Endothelial cell of umbilical vein (primary cell): ENCODE data around the gene CTAGE9. TPM values are rescaled to one million over a fixed set of nuclear protein-coding genes. Genes with fewer than 3 reads are reported as not detected.

Source experiments
- BruUV-seq: library from RNA; stranded (reverse); fragments of 400-500 nt; replicated peaks from 2 replicates; lab custom pipeline; 2021; lab: Mats Ljungman, UMichigan
- CTCF ChIA-PET: fragments of 300-600, 350-600 bp; sonication (Branson Sonifier 250); formaldehyde crosslinking; loops from one replicate; lab custom pipeline; 2021; ENCODE audit warnings: antibody characterized with exemption, inconsistent platforms; lab: Charles Lee
- POLR2A ChIA-PET: fragments of 300-600, 350-600 bp; sonication (Branson Sonifier 250); formaldehyde crosslinking; loops from one replicate; lab custom pipeline; 2021; ENCODE audit warnings: antibody characterized with exemption, inconsistent platforms; lab: Charles Lee
- DNase-seq: peaks from one replicate; pipeline ENCODE4 v3.0.0-alpha.2; 2011; ENCODE audit warnings: low read depth, low spot score
- FAIRE-seq: peaks from 2 replicates; lab custom pipeline; 2011; peaks lifted over from hg19 to GRCh38; lab: Jason Lieb, UNC
- H2AFZ ChIP-seq: 2 replicates; pipeline ENCODE4 v1.6.0; 2012; ENCODE audit warnings: low read depth, low read length, control low read depth, inconsistent platforms
- H3K27ac ChIP-seq: 2 replicates; pipeline ENCODE4 v1.5.1; 2011; ENCODE audit warnings: low read depth, mild to moderate bottlenecking, control low read depth, low read length, moderate library complexity; ENCODE audit not compliant: insufficient read depth
- H3K27me3 ChIP-seq, 2 experiments: 2 replicates each; pipeline versions ENCODE4 v1.6.0 to v1.6.1; 2011; ENCODE audit warnings: low read length in 2 of 2, mixed read lengths in 1 of 2; ENCODE audit not compliant: control insufficient read depth in 2 of 2, insufficient read depth in 2 of 2
- H3K36me3 ChIP-seq, 2 experiments: 2 replicates in 1 of 2; 3 replicates in 1 of 2; pipeline ENCODE4 v1.5.1; 2011; ENCODE audit warnings: low read length in 2 of 2, mild to moderate bottlenecking in 1 of 2, moderate library complexity in 1 of 2; ENCODE audit not compliant: control insufficient read depth in 2 of 2, insufficient read depth in 2 of 2; ENCODE audit errors: extremely low read depth in 1 of 2
- H3K4me1 ChIP-seq: 3 replicates; pipeline ENCODE4 v1.5.1; 2011; ENCODE audit warnings: mild to moderate bottlenecking, low read length; ENCODE audit not compliant: control insufficient read depth, insufficient read depth; ENCODE audit errors: extremely low read depth
- H3K4me2 ChIP-seq: 2 replicates; pipeline ENCODE4 v1.6.1; 2011; ENCODE audit warnings: low read length, control low read depth, mixed read lengths; ENCODE audit not compliant: insufficient read depth
- H3K4me3 ChIP-seq, 3 experiments: fragments of 200-600 bp in 1 of 3; sonication (generic), shearing (Covaris generic) in 1 of 3; replicated peaks in 1 of 3; 2 replicates each; pipeline ENCODE4 v1.5.1; 2011 to 2016; ENCODE audit warnings: control low read depth in 3 of 3, low read length in 3 of 3, mild to moderate bottlenecking in 2 of 3, inconsistent platforms in 1 of 3, low read depth in 1 of 3, moderate library complexity in 1 of 3; ENCODE audit not compliant: insufficient read depth in 1 of 3
- H3K79me2 ChIP-seq: 2 replicates; pipeline ENCODE4 v1.6.0; 2012; ENCODE audit warnings: low read length, inconsistent platforms; ENCODE audit not compliant: control insufficient read depth, insufficient read depth
- H3K9ac ChIP-seq: replicated peaks from 2 replicates; pipeline ENCODE3; 2011; ENCODE audit warnings: low read length, control low read depth; ENCODE audit not compliant: insufficient read depth; ENCODE audit errors: extremely low read depth
- H3K9me1 ChIP-seq: replicated peaks from 3 replicates; pipeline ENCODE4 v1.6.0; 2011; ENCODE audit warnings: mild to moderate bottlenecking, low read length; ENCODE audit not compliant: control insufficient read depth, insufficient read depth; ENCODE audit errors: extremely low read depth
- H3K9me3 ChIP-seq: replicated peaks from 2 replicates; pipeline ENCODE4 v1.5.1; 2012; ENCODE audit warnings: low read length, inconsistent platforms; ENCODE audit not compliant: control insufficient read depth, insufficient read depth
- H4K20me1 ChIP-seq: replicated peaks from 2 replicates; pipeline ENCODE3; 2011; ENCODE audit warnings: mild to moderate bottlenecking, low read length; ENCODE audit not compliant: control insufficient read depth, insufficient read depth; ENCODE audit errors: extremely low read depth
- EZH2 ChIP-seq: IDR thresholded peaks from 2 replicates; pipeline ENCODE4 v1.6.1; 2012; ENCODE audit warnings: borderline replicate concordance, low read depth, mild to moderate bottlenecking, moderate library complexity, low read length, inconsistent platforms; ENCODE audit not compliant: severe bottlenecking
- FOS ChIP-seq: IDR thresholded peaks from 2 replicates; pipeline ENCODE4 v1.6.1; 2011; ENCODE audit warnings: mild to moderate bottlenecking, low read length, moderate library complexity, borderline replicate concordance; ENCODE audit not compliant: insufficient read depth
- GATA2 ChIP-seq: IDR thresholded peaks from 2 replicates; pipeline ENCODE4 v1.7.0; 2011; ENCODE audit warnings: low read depth, mild to moderate bottlenecking, moderate library complexity, mixed read lengths, low read length; ENCODE audit not compliant: insufficient read length, insufficient read depth
- JUN ChIP-seq: IDR thresholded peaks from 2 replicates; pipeline ENCODE4 v1.6.1; 2011; ENCODE audit warnings: borderline replicate concordance, low read depth; ENCODE audit not compliant: insufficient read length, insufficient read depth
- MYC ChIP-seq: IDR thresholded peaks from one replicate; pipeline ENCODE4 v1.6.1; 2011; ENCODE audit warnings: mild to moderate bottlenecking, low read depth, low read length
- POLR2A ChIP-seq: IDR thresholded peaks from 2 replicates; pipeline ENCODE4 v1.6.1; 2012; ENCODE audit warnings: low read depth, mild to moderate bottlenecking, control low read depth, low read length
- POLR2AphosphoS5 ChIP-seq: IDR thresholded peaks from 2 replicates; pipeline ENCODE4 v1.6.1; 2012; ENCODE audit warnings: low read depth, mild to moderate bottlenecking, control low read depth, low read length, moderate library complexity; ENCODE audit not compliant: insufficient read depth
- dilution Hi-C: fragments of 300-500 bp; cut with MboI; formaldehyde crosslinking; loops from one replicate; pipeline ENCODE4 v1.15.0; 2019; ENCODE audit warnings: low sequenced_read_pairs; ENCODE audit not compliant: extremely low pct_ligation_motif_present
- intact Hi-C: fragments of 100-400 bp; cut with micrococcal nuclease; formaldehyde crosslinking; loops from one replicate; pipeline ENCODE4 v1.10.0; 2022
- polyA plus RNA-seq, 4 experiments: library from polyadenylated mRNA; depleted of rRNA in 3 of 4; stranded (reverse) in 3 of 4; unstranded in 1 of 4; fragments of >200 nt; gene quantifications; 2 replicates each; pipeline versions ENCODE4 v1.2.1 to v1.2.3, GENCODE V29; 2011 to 2012; ENCODE audit warnings: missing spikeins in 1 of 4
- total RNA-seq: library from RNA; stranded (reverse); gene quantifications from 2 replicates; pipeline ENCODE4 v1.2.3, GENCODE V29; 2021
- TF ChIP-seq, protein P1 (sequence below): IDR thresholded peaks from 2 replicates; pipeline ENCODE4 v1.6.1; 2011; ENCODE audit not compliant: insufficient read depth, insufficient read length
- TF ChIP-seq, protein P2 (sequence below), 2 donors: IDR thresholded peaks; 1 replicate in 1 of 2; 2 replicates in 1 of 2; pipeline ENCODE4 v1.5.1; 2011; ENCODE audit warnings: low read length in 2 of 2, mild to moderate bottlenecking in 2 of 2, moderate library complexity in 2 of 2, control low read depth in 1 of 2, inconsistent platforms in 1 of 2, low read depth in 1 of 2; ENCODE audit not compliant: insufficient read depth in 1 of 2; ENCODE audit errors: extremely low read depth in 1 of 2

CTAGE9 gene
- total and polyA plus RNA-seq, 2 donors (not counting 3 experiments of a cell fraction or from before 2014, with no cell fraction given): not detected

DNA sequence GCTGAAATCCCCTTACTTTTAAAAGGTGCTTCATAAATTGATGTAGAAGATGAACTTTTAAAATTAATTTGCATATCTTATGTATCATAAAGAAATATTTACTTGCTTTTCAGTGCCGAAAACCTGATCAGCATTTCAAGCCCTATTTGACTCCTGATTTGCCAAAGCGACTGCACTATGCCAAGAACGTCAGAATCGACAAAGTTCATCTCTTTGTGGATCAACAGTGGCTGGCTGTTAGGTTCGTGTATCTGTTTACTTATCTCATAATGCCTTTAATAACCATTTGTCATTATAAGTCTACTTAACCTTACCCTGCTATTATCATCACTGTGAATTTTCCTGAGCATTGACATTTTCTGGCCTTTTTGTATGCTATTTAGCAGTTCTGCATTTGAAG lies 17.4 kb downstream of the CTAGE9 start:
- TF ChIP-seq JUN: no peak
- no peak for TF ChIP-seq POLR2AphosphoS5
- TF ChIP-seq, protein P1, sequence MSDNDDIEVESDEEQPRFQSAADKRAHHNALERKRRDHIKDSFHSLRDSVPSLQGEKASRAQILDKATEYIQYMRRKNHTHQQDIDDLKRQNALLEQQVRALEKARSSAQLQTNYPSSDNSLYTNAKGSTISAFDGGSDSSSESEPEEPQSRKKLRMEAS: no peak
- TF ChIP-seq, protein P2, sequence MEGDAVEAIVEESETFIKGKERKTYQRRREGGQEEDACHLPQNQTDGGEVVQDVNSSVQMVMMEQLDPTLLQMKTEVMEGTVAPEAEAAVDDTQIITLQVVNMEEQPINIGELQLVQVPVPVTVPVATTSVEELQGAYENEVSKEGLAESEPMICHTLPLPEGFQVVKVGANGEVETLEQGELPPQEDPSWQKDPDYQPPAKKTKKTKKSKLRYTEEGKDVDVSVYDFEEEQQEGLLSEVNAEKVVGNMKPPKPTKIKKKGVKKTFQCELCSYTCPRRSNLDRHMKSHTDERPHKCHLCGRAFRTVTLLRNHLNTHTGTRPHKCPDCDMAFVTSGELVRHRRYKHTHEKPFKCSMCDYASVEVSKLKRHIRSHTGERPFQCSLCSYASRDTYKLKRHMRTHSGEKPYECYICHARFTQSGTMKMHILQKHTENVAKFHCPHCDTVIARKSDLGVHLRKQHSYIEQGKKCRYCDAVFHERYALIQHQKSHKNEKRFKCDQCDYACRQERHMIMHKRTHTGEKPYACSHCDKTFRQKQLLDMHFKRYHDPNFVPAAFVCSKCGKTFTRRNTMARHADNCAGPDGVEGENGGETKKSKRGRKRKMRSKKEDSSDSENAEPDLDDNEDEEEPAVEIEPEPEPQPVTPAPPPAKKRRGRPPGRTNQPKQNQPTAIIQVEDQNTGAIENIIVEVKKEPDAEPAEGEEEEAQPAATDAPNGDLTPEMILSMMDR (IDR thresholded peaks at IDR 0.05; ENCODE audit: extremely low read depth in 1 of 2, insufficient read depth in 1 of 2, low read depth in 1 of 2, low read length in 2 of 2): no peak
- no peak for TF ChIP-seq FOS
- TF ChIP-seq POLR2A: no peak
- TF ChIP-seq EZH2: no peak
- TF ChIP-seq GATA2: no peak
- no peak for TF ChIP-seq MYC
- Histone ChIP-seq H3K4me2 (no peak overlapping the region), H3K27ac (no peak overlapping the region), H3K9ac (no peak overlapping the region), H3K9me1 (no peaks in the 10 kb centered on the region), H4K20me1 (no peaks in the 10 kb centered on the region), H3K4me3 (no peak overlapping the region), H3K79me2 (no peaks in the 10 kb centered on the region), H2AFZ (no peak overlapping the region), H3K27me3 (no peaks in the 10 kb centered on the region), H3K36me3 (no peaks in the 10 kb centered on the region), H3K9me3 (no peaks in the 10 kb centered on the region), H3K4me1 (no peaks in the 10 kb centered on the region)
- intact Hi-C loops: no loop called here
- POLR2A ChIA-PET: no interaction called here
- dilution Hi-C loops: no loop called here
- CTCF ChIA-PET: interaction anchor here (5.3 kb wide), 1 partner anchor 218 kb away, joined by 275 read pairs; no protein-coding TSS in a partner anchor
- BruUV-seq: no TSS peak
- FAIRE-seq (no peak), DNase-seq (no peak)
